Activated T-helper 2 cell treated with anti-CD3 and anti-CD28 coated beads, Interferon-gamma antibody, Interleukin-2, Interleukin-4, amounts not matched to agents 10 μg/mL and 5 μg/mL and 100 μg/mL, durations not matched to agents 14 hours and 24 hours and 36 hours (primary cell): Measurements from ENCODE around the gene GNG7. TPM values are rescaled to one million over a fixed set of nuclear protein-coding genes. Genes with fewer than 3 reads are reported as not detected.

ENCODE experiments used
- DNase-seq: peaks from one replicate; pipeline ENCODE4 v3.0.0; 2021; ENCODE audit warnings: low spot score
- H3K27ac Mint-ChIP-seq: one replicate; pipeline ENCODE4 v1.8.0; 2021; ENCODE audit warnings: mixed read lengths
- H3K27me3 Mint-ChIP-seq: one replicate; pipeline ENCODE4 v1.8.0; 2021; ENCODE audit warnings: low read depth, mixed read lengths
- H3K36me3 Mint-ChIP-seq: one replicate; pipeline ENCODE4 v1.8.0; 2021; ENCODE audit warnings: low read depth, mixed read lengths
- H3K4me1 Mint-ChIP-seq: one replicate; pipeline ENCODE4 v1.8.0; 2021; ENCODE audit warnings: low read depth, mixed read lengths
- H3K4me3 Mint-ChIP-seq: one replicate; pipeline ENCODE4 v1.8.0; 2021; ENCODE audit warnings: low read depth, mild to moderate bottlenecking, moderate library complexity, mixed read lengths
- H3K9me3 Mint-ChIP-seq: one replicate; pipeline ENCODE4 v1.8.0; 2021; ENCODE audit warnings: mixed read lengths
- intact Hi-C: fragments of 100-400 bp; cut with micrococcal nuclease; formaldehyde crosslinking; loops from one replicate; pipeline ENCODE4 v1.15.1; 2023
- total RNA-seq: library from RNA; stranded (reverse); gene quantifications from 2 replicates; pipeline ENCODE4 v1.2.3, GENCODE V29; 2022

The GNG7 gene
- total RNA-seq, result 0.16 TPM in 2 replicates

DNA sequence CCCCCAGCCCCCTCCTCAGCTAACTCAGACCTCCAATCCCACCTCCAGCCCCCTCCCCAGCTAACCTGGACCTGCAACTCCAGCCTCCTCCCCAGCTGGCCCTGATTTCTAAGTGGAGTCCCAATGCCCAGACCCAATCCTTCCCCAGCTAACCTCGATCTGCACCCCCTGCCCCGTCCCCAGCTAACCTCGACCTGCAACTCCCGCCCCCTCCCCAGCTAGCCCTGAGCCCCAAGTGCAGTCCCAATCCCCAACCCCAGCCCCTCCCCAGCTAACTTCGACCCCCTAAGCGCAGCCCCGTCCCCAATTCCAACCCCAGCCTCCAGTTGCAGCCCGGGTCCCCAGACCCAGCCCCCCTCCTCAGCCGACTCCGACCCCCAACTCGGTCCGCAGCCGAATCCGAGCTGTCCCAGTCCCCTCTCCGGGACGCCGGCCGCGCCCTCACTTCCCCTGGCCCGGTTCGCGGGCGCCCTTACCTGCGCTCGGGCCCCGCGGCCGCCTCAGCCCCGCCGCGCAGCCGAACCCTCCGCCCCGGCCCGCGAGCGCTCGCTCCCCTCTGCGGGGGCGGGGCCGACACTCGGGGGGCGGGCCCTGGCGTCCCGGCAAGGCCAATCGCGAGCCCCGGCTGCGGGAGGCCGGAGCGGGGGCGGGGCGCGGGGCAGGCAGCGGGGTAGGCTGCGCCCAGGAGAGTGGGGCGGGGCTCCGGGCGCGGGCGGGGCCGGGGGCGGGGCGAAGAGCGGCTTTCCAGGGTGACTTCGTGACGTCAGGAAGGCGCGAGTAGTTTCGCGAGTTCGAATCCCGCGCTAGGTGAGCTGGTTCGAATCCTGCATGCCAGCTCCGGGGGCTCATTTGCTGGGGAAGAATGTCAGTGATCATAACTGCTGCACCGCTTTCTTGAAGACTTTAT, at the start of gene GNG7:
TSS of gene GNG7 (minus strand) at position 525 of the 907 bp plus-strand sequence. CDS start 182,006 bp downstream, outside the sequence.
- peaks cover 4% of the 10 kb centered on the region for H3K4me1 Mint-ChIP-seq
- no peaks in the 10 kb centered on the region for H3K36me3 Mint-ChIP-seq
- no peak within 1 kb of the TSS for H3K27ac Mint-ChIP-seq
- intact Hi-C loops, result no loop called here
- H3K27me3 Mint-ChIP-seq, result peaks cover 7% of the 10 kb centered on the region
- peak; percentile 88 for DNase-seq
- no peaks in the 10 kb centered on the region for H3K9me3 Mint-ChIP-seq
- H3K4me3 Mint-ChIP-seq, result peak within 1 kb of the TSS; percentile 60

DNA sequence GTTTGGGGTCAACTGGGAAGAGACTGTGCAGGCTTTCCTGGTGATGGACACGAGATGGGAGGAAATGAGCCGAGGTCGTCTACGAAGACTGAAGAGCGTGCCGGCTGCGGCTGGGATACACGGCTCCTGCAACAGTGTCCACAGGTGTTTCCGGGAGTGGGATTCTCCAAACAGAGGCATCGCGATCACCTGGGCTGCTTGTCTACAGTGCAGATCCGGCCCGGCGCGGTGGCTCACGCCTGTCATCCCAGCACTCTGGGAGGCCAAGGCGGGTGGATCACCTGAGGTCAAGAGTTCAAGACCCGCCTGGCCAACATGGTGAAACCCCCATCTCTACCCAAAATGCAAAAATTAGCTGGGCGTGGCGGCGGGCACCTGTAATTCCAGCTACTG, 48.9 kb upstream of the GNG7 start:
- H3K4me3 Mint-ChIP-seq, result no peak overlapping the region
- DNase-seq, result no peak
- H3K36me3 Mint-ChIP-seq, result peaks cover 13% of the 10 kb centered on the region
- H3K4me1 Mint-ChIP-seq, result peaks cover 6% of the 10 kb centered on the region
- no peak overlapping the region for H3K27ac Mint-ChIP-seq
- intact Hi-C loops, result no loop called here
- no peaks in the 10 kb centered on the region for H3K9me3 Mint-ChIP-seq
- no peaks in the 10 kb centered on the region for H3K27me3 Mint-ChIP-seq

DNA sequence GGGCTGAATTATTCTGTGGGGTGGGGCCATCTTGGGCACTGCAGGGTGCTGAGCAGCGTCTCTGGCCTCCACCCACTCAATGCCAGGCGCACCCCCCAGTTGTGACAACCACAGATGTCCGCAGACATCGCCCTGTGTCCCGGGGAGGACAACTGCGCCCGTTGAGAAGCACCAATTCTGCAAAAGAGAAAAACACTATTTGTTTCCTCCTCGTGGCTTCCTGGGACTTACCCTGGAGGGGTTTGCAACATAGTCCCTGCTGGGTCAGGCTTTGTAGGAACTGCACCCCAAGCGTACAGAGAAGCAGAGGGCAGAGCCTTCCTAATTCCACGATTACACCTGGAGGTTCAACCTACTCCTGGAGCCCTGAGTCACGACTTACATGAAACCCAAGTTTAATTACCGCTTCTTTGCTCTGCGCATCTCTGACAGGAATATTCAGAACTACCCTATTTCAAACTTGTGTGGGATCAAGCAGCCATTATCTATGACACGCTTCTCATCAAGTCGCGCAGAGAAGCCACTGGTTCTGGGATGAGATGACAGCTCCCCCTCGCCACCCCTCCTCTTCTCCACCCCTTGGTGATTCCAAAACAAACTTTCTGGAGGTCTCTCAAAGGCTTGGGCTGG, 48.4 kb upstream of the GNG7 start:
- H3K27ac Mint-ChIP-seq, result no peak overlapping the region
- intact Hi-C loops, result no loop called here
- H3K4me1 Mint-ChIP-seq, result peaks cover 6% of the 10 kb centered on the region
- H3K9me3 Mint-ChIP-seq, result no peaks in the 10 kb centered on the region
- peaks cover 10% of the 10 kb centered on the region for H3K36me3 Mint-ChIP-seq
- H3K4me3 Mint-ChIP-seq, result no peak overlapping the region
- no peaks in the 10 kb centered on the region for H3K27me3 Mint-ChIP-seq
- no peak for DNase-seq

DNA sequence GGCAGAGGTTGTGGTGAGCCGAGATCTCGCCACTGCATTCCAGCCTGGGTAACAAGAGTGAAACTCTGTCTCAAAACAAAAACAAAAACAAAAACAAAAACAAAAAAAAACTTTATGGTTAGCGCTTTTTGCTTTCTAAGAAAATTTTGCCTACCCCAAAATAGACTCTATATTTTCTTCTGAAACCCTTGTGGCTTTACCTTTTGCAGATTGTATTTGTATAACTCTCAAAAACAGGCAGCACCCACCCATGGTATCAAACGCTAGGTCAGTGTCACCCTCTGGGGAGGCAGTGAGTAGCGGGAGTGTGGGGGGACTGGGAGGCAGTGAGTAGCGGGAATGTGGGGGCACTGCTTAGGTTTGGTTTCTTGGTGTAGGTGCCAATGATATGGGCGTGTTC, 44.9 kb upstream of the GNG7 start:
- intact Hi-C loops, result no loop called here
- Mint-ChIP-seq H3K27ac (no peak overlapping the region), H3K4me1 (no peaks in the 10 kb centered on the region), H3K4me3 (no peak overlapping the region), H3K27me3 (peaks cover 9% of the 10 kb centered on the region), H3K9me3 (no peaks in the 10 kb centered on the region), H3K36me3 (no peaks in the 10 kb centered on the region)
- no peak for DNase-seq

DNA sequence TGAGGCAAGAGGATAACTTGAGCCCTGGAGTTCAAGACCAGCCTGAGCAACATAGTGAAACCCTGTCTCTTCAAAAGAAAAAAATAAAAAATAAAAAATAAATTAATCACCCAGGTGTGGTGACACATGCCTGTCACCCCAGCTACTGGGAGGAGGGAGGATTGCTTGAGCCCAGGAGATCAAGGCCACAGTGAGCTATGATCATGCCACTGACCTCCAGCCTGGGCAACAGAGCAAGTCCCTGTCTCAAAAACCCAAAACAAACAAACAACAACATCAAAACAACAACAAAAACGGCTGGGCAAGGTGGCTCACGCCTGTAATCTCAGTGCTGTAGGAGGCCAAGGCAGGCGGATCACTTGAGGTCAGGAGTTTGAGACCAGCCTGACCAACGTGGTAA, 41.6 kb upstream of the GNG7 start:
- Mint-ChIP-seq H3K4me3 (no peak overlapping the region), H3K9me3 (no peaks in the 10 kb centered on the region), H3K27ac (no peak overlapping the region), H3K4me1 (peaks cover 7% of the 10 kb centered on the region), H3K27me3 (peaks cover 11% of the 10 kb centered on the region), H3K36me3 (peaks cover 3% of the 10 kb centered on the region)
- intact Hi-C loops, result no loop called here
- DNase-seq, result no peak

DNA sequence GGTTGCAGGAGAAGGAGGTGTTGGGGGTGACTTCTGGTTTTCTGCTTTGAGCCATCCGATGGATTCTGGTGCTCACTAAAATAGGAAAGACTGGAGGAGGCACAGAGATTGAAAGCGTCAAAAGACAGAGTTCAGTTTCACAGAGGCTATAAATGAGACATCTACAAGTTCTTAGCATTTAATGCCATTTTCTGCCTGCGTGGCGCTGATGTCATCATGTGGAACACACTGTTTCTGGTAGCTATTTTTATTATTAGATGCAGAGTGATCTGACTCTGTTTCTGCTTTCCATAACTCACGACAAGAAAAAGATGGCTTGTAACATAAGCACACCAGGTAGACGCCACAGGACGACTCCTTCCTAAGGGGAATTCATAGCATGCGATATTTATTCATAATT, 40.6 kb upstream of the GNG7 start:
- Mint-ChIP-seq H3K9me3 (no peaks in the 10 kb centered on the region), H3K4me1 (peaks cover 14% of the 10 kb centered on the region), H3K27me3 (peaks cover 11% of the 10 kb centered on the region), H3K27ac (no peak overlapping the region), H3K36me3 (peaks cover 10% of the 10 kb centered on the region), H3K4me3 (no peak overlapping the region)
- intact Hi-C loops, result no loop called here
- no peak for DNase-seq

DNA sequence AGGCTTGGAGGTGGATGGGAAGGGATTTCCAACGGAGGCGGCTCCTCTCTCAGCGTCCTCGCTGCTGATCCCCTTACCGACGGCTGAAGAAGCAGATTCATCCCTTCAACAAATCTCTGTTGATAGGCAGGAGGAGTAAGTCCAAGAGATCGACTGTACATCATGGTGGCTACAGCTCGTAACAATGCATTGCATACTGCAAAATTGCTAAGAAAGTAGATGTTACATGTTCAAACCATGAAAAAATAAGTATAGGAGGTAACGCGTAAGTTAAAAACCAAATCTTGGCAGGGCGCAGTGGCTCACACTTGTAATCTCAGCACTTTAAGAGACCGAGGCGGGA, 37.8 kb upstream of the GNG7 start:
- no peak overlapping the region for H3K27ac Mint-ChIP-seq
- intact Hi-C loops, result no loop called here
- DNase-seq, result no peak
- peaks cover 14% of the 10 kb centered on the region for H3K4me1 Mint-ChIP-seq
- H3K4me3 Mint-ChIP-seq, result peak overlapping the region; percentile 95
- H3K36me3 Mint-ChIP-seq, result peaks cover 31% of the 10 kb centered on the region
- peaks cover 11% of the 10 kb centered on the region for H3K27me3 Mint-ChIP-seq
- no peaks in the 10 kb centered on the region for H3K9me3 Mint-ChIP-seq

DNA sequence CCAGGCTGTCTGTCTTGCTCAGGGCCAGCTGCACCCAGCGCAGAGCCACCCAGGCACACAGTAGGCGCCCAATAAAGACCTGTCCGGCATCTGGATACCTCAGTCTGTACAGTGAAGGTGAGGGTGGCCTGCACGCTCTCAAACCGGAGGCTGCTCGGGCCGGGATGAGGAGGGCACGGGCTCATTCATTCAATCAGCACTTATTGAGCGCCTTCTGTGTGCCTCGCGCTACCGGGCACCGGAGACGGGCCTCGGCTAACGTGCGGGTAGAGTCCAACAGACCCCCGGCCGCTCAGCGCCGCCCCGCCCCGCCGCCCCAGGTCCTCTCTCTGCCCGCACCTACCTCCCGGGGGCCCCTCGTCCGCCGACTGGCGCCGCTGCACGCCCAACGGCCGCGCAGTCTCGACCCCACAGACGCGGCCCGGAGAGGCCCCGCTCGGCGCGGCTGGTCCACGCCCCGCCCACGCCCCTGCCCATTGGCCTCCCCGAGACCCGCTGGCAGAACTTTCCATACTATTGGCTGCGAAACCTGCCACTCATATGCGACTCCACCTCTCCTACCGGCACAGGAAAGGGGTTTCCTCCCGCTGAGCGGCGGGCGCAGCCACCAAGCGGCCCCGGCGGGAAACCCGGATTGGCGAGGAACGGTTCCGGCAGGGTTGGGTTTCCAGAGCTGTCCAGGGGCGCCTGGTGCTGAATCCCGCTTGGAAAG, 37.3 kb upstream of the GNG7 start, which contains the start of gene SLC39A3:
TSS of gene SLC39A3 (minus strand) at position 416 of the 712 bp plus-strand sequence. CDS start 2,760 bp downstream, outside the sequence.
- peak within 1 kb of the TSS; percentile 76 for H3K27ac Mint-ChIP-seq
- peaks cover 11% of the 10 kb centered on the region for H3K27me3 Mint-ChIP-seq
- H3K36me3 Mint-ChIP-seq, result peaks cover 36% of the 10 kb centered on the region
- H3K4me3 Mint-ChIP-seq, result peak within 1 kb of the TSS; percentile 95
- H3K9me3 Mint-ChIP-seq, result no peaks in the 10 kb centered on the region
- intact Hi-C loops, result no loop called here
- H3K4me1 Mint-ChIP-seq, result peaks cover 14% of the 10 kb centered on the region
- peak; percentile 99 for DNase-seq

DNA sequence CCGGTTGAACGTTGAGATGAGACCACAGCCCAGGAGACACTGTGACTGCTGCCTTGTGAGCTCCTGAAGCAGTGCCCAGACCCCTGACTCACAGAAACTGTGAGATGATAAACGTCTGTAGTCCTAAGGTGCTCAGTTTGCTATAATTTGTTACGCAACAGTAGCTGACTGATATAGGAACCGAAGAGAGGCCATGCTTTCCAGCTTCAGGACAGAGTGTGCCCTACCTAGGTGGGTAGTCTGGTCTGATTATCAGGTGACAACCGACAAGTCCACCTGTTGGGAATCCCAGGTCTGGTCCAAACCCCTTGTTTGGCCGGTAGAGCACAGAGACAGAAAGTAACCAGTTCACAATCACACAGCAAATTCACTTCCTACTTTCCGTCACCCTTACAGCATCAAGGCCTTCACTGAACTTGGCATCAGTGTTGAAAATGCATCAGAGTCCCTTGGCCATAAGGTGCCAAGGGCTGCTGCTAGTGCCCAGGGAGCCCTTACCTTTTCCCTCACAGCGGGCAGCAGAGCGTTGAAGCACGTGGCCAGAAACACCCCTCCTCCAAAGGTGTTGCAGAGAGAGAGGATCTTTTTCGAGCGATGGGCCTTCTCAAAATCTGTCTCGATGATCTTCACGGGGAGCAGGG, 34.2 kb upstream of the GNG7 start:
- intact Hi-C loops, result no loop called here
- no peak overlapping the region for H3K4me3 Mint-ChIP-seq
- peaks cover 14% of the 10 kb centered on the region for H3K4me1 Mint-ChIP-seq
- no peak for DNase-seq
- H3K36me3 Mint-ChIP-seq, result peaks cover 43% of the 10 kb centered on the region
- no peak overlapping the region for H3K27ac Mint-ChIP-seq
- H3K27me3 Mint-ChIP-seq, result no peaks in the 10 kb centered on the region
- H3K9me3 Mint-ChIP-seq, result no peaks in the 10 kb centered on the region

DNA sequence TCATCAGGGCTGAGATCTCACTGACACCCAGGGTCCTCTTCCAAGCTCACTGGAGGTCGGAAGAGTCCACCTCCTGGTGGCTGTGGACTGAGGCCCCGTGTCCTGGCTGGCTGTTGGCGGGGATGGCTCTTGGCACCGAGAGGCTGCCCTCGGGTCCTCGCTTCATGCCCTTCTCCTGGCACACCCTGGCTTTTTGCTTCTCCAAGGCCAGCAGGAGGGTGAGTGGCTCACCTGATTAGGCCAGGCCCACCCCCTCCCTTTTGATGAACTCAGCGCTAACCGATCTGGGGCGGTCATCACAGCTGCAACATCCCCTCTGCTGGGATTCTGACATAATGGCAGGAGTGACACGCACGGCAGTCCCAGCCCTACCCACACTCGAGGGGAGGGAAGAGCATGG, 32.9 kb upstream of the GNG7 start:
- H3K36me3 Mint-ChIP-seq, result peaks cover 43% of the 10 kb centered on the region
- no peaks in the 10 kb centered on the region for H3K27me3 Mint-ChIP-seq
- DNase-seq, result no peak
- no peak overlapping the region for H3K27ac Mint-ChIP-seq
- intact Hi-C loops, result no loop called here
- no peaks in the 10 kb centered on the region for H3K9me3 Mint-ChIP-seq
- H3K4me1 Mint-ChIP-seq, result peaks cover 14% of the 10 kb centered on the region
- no peak overlapping the region for H3K4me3 Mint-ChIP-seq

DNA sequence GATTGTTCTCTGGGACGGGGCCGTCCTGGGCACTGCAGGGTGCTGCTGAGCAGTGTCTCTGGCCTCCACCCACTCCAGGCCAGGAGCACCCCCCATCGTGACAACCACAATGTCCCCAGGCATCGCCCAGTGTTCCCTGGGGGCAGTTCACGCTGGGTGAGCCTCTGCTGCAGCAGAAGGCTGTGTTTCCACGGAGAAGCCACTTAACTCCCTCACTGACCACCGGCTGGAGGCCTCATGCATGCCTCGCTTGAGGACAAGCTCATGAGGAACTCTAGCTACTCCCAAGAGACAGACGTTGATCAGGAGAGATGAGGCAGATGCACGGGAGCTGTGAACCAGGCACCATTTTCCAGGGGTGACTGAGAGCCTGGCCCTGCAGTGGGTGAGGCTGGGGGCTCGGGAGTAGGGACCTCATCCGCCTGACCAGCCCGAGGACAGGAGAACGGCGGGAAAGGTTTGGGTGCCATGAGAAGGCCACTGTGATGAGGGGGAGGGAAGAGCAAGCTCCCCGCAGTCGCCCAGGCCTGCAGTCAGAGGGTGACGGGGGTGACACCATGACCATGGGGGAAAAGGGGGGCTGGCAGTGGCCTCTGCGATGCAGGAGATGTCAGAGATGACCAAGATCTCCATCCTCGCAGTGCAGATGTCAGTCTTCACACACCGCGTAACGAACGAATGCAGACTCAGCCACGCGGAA, 32.2 kb upstream of the GNG7 start:
- Mint-ChIP-seq H3K36me3 (peaks cover 43% of the 10 kb centered on the region), H3K4me3 (no peak overlapping the region), H3K27me3 (no peaks in the 10 kb centered on the region), H3K27ac (no peak overlapping the region), H3K9me3 (no peaks in the 10 kb centered on the region), H3K4me1 (peaks cover 10% of the 10 kb centered on the region)
- no peak for DNase-seq
- intact Hi-C loops, result no loop called here

DNA sequence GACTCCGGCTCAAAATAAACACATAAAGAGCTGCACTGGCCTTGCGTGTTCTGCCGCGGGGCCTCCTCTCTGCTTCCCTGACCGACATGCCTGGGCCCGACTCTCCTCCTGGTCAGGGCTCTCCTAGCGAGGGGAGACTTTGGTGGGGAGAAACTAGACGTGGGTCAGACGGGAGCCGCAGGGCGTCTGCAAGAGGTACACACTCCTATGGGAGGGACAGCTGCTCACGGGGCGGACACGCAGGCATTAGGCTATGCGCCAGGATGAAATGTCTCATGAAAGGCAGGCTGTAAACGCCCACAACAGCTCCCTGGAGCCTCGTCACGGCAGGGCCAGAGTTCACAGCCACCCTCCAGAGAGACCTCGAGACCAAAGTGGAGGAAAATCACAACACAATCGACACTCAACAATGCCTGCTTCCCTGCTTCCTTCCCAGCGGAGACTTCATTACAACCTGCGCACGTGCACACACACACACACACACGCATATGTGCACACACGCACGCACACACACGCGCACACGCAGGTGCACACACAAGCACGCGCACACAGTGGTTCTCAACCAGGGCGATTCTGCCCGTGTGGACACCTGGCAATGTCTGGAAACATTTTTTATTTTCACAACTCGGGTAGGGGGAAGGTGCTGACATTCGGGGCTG, 31.6 kb upstream of the GNG7 start:
- no peak for DNase-seq
- Mint-ChIP-seq H3K4me3 (no peak overlapping the region), H3K27ac (no peak overlapping the region), H3K9me3 (no peaks in the 10 kb centered on the region), H3K27me3 (no peaks in the 10 kb centered on the region), H3K36me3 (peaks cover 40% of the 10 kb centered on the region), H3K4me1 (peaks cover 6% of the 10 kb centered on the region)
- intact Hi-C loops, result no loop called here
